Amygdala (tissue), 56 donors: ENCODE results near the gene ASF1B.

Source experiments
- DNase-seq, 56 donors: peaks; one replicate each; lab custom pipeline; 2025; lab: John Stamatoyannopoulos, UW

Gene ASF1B

GRCh38 chr19:14112809-14113385 lies 23.5 kb downstream of the ASF1B start:
- peak in 2 of 56 donors; percentile 4 to 15 for DNase-seq

- no peak for DNase-seq
Measured at GRCh38 chr19:14112051-14112808, 24.2 kb downstream of the ASF1B start.

GRCh38 chr19:14111486-14111885 lies 24.9 kb downstream of the ASF1B start:
- no peak for DNase-seq

- no peak for DNase-seq
Measured at GRCh38 chr19:14110650-14111049, 25.7 kb downstream of the ASF1B start.

GRCh38 chr19:14107581-14108461 lies 28.6 kb downstream of the ASF1B start:
- no peak for DNase-seq

GRCh38 chr19:14106840-14107239 lies 29.5 kb downstream of the ASF1B start:
- no peak for DNase-seq

- DNase-seq, result no peak
Measured at GRCh38 chr19:14105680-14106079, 30.7 kb downstream of the ASF1B start.

- no peak for DNase-seq
Measured at GRCh38 chr19:14103310-14103709, 33.1 kb downstream of the ASF1B start.

GRCh38 chr19:14102756-14103155 lies 33.6 kb downstream of the ASF1B start:
- no peak for DNase-seq

- DNase-seq, result no peak
Measured at GRCh38 chr19:14102102-14102696, 34.2 kb downstream of the ASF1B start.

- no peak for DNase-seq
Measured at GRCh38 chr19:14101003-14101545, 35.3 kb downstream of the ASF1B start.

- no peak for DNase-seq
Measured at GRCh38 chr19:14097532-14098151, 38.7 kb downstream of the ASF1B start.

GRCh38 chr19:14096272-14096992 lies 40.0 kb downstream of the ASF1B start:
- DNase-seq, result no peak

GRCh38 chr19:14094854-14095253 lies 41.5 kb downstream of the ASF1B start:
- DNase-seq, result no peak

- no peak for DNase-seq
Measured at GRCh38 chr19:14093117-14093823, 43.1 kb downstream of the ASF1B start.

GRCh38 chr19:14091813-14092462 lies 44.5 kb downstream of the ASF1B start:
- peak in 3 of 56 donors; percentile 7 to 42 (median 30) for DNase-seq

GRCh38 chr19:14091081-14091812 lies 45.1 kb downstream of the ASF1B start:
- DNase-seq, result peak in 38 of 56 donors; percentile 42 to 90 (median 80)
